ENCODE data around the gene CSNK1G2.
A peak's percentile ranks its signal among the peaks of the same experiment; 100 is the strongest.

The CSNK1G2 gene

DNA sequence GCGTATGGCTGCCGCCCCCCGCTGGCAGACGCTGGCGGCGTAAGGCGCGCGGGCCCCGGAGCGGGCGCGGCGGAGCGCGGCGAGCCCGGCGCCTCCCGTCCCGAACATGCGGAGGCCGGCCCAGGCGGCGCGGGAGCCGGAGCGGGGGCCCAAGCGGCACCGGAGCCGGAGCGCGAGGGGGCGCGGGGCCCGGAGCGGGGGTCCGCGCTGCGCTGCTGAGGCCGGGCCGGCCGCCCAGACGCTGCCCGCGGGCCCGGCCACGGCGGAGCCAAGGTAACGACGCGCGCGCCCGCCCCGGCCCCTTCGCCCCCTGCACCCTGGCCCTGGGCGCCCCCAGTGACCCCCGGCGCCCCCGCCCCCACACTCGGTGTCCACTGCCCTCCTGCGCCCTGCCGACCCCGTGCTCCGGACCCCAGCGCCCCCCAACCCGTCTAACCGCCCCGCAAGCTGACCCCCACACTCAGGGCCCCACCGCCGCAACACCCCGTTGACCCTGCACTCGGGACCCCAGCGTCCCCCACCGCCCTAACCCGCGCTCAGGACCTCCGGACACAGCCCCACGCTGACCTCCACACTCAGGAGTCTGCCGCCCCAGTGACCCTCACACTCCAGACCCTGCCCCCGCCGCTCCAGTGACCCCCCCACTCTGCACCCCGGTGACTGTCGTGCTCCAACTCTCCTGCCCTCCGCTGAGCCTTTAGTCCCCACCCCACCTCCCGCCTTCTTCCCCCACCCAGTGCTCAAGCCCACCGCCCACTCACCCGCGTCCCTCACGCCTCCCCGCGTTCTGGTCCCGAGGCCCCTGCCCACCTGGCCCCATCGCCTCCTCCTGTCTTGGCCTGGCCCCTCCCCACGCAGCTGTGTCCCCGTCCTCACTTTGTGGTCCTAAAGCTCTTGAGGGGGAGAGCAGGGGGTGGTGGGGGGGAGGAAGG lies at the start of gene CSNK1G2:
CSNK1G2 (plus strand) TSS at position 27 of the 932 bp plus-strand sequence. CDS start 28,601 bp downstream, outside the sequence.
- TF ChIP-seq ZNF274 (IDR thresholded peaks at IDR 0.05; ENCODE audit: low read depth, low read length): no peak
- H3K4me3 ChIP-seq (ENCODE audit: low read length): peak within 1 kb of the TSS; percentile 82

DNA sequence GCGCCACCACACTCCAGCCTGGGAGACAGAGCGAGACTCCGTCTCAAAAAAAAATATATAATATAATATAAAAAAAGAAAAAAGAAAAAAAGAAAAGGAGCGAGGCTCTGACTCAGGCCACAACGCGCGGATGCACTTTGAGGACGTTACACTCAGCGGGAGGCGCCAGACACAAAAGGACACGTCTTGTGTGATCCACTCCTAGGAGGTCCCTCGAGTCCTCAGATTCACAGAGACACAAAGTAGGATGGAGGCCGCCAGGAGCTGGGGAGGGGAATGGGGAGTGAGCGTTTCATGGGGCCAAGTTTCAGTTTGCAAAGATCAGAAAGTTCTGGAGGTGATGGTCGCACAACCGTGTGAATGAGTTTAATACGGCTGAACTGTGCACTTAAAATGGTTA lies 47.2 kb upstream of the CSNK1G2 start:
- no peak for TF ChIP-seq ZNF274 (IDR thresholded peaks at IDR 0.05; ENCODE audit: low read depth, low read length)
- H3K4me3 ChIP-seq (ENCODE audit: low read length): no peak overlapping the region

DNA sequence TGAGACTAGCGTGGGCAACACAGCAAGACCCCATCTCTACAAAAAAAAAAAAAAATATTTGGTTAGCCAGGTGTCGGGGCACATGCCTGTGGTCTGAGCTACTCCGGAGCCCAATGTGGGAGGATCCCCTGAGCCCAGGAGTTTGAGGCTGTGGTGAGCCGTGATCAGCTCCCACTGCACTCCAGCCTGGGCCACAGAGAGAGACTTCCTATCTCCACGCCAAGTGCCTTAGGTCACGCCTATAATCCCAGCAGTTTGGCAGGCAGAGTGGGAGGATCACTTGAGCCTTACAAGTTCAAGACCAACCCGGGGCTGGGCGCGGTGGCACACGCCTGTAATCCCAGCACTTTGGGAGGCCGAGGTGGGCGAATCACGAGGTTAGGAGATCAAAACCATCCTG lies 44.5 kb upstream of the CSNK1G2 start:
- no peak for TF ChIP-seq ZNF274 (IDR thresholded peaks at IDR 0.05; ENCODE audit: low read depth, low read length)
- no peak overlapping the region for H3K4me3 ChIP-seq (ENCODE audit: low read length)

DNA sequence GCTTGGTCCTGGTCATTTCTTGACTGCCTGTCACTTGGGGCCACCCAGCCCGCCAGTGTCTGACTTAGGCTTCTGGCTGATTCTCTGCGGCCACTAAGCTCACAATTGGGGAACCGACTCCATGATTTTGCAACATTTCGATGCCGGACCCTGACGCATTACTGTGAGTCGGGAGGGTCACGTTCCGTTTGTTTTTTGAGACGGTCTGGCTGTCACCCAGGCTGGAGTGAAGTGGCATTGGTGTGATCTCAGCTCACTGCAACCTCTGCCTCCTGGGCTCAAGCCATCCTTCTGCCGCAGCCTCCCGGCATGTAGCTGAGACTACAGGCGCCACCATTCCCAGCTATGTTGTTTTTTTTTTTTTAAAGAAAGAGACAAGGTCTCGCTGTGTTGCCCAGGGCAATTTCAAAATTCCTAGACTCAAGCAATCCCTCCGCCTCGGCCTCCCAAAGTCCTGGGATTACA lies 39.0 kb upstream of the CSNK1G2 start:
- H3K4me3 ChIP-seq (ENCODE audit: low read length): no peak overlapping the region
- no peak for TF ChIP-seq ZNF274 (IDR thresholded peaks at IDR 0.05; ENCODE audit: low read depth, low read length)

DNA sequence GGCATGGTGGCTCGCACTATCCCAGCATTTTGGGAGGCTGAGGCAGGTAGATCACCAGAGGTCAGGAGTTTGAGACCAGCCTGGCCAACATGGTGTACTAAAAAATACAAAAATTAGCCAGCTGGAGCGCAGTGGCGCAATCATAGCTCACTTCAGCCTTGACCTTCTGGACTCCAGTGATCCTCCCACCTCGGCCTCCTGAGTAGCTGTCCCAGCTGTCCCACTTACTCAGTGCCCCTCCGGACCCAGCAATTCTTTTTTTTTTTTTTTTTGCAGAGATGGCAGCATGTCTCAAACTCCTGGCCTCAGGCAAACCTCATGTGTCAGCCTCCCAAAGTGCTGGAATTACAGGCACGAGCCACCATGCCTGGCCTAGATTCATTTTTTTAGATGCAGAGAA lies 38.0 kb upstream of the CSNK1G2 start:
- no peak for TF ChIP-seq ZNF274 (IDR thresholded peaks at IDR 0.05; ENCODE audit: low read depth, low read length)

DNA sequence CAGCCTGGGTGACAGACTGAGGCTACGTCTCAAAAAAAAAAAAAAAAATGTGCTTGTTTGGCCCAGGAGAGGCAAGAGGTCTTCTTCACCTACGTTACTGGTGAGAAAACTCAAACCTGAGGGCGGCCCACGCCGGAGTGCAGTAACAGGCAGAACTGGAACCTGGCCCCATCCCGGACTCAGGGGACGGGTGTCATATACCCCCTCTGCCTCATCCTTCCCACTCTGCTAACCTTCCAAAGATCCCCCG lies 36.2 kb upstream of the CSNK1G2 start:
- H3K4me3 ChIP-seq (ENCODE audit: low read length): peak overlapping the region; percentile 54; the same call in 1 of the 2 replicates
- TF ChIP-seq ZNF274 (IDR thresholded peaks at IDR 0.05; ENCODE audit: low read depth, low read length): no peak

More for the DNA sequence above, 38.0 kb upstream of the CSNK1G2 start:
- H3K4me3 ChIP-seq (ENCODE audit: low read length): no peak overlapping the region; the same call in 1 of the 2 replicates

DNA sequence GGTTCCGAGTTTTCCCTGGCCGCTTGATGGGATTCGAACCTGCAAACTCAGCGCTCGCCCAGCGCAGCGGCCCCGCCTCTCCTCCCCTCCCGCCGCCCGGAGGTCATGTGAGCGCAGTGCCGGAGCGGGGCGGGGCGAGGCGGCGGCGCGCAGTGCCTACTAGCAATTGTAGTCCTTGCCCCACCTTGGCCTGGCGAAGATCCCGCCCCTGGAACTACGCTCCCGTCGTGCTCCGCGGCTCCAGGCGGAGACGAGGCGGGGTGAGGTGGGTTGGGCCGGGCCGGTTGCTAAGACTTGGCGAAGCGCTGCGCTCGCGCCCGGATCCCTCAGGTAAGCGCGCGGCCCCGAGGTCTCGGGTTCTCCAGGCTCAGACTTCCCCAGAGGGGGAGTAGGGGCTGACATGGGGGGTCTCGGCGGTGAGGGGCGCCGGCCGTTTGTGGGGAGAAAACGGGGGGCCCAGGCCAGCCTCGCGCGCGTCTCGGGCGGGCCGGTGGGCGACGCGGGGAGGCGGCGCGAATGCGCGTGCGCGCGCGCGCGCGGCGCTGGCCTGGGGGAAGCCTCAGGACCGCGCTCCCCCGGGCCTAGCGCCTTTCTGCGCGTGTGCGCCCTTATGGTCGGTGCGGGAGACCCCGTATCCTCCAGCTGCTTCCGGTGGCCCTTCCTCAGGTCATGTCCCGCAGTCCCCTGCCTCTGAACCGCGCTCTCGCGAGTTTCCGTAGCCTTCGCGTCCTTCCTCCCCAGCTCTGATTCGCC lies 35.7 kb upstream of the CSNK1G2 start, which contains the start of the genes ADAT3 and SCAMP4:
ADAT3 (plus strand) TSS at position 290 of the 753 bp plus-strand sequence. CDS start 6,649 bp downstream, outside the sequence.
SCAMP4 (plus strand) TSS at position 290 of the 753 bp plus-strand sequence. CDS start 9,621 bp downstream, outside the sequence.
- peak within 1 kb of the TSS; percentile 70 for H3K4me3 ChIP-seq (ENCODE audit: low read length)
- TF ChIP-seq ZNF274 (IDR thresholded peaks at IDR 0.05; ENCODE audit: low read depth, low read length): no peak

DNA sequence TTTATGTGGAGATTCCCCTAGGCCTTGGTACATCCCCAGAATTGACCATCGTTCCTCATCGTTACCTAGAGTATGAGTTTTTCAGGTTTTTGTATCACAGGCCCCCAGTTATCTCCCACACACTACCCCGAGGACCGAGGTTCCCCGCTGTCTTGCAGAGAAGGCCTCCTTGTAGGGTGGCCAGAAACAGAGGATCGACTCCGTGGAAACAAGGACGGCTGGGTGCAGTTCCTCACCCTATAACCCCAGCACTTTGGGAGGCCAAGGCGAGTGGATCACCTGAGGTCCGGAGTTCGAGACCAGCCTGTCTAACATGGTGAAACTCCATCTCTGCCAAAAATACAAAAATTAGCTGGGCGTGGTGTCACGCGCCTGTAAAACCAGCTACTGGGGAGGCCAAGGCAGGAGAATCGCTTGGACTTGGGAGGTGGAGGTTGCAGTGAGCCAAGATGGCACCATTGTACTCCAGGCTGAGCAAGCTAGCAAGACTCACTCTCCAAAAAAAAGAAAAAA lies 35.1 kb upstream of the CSNK1G2 start:
- H3K4me3 ChIP-seq (ENCODE audit: low read length): peak overlapping the region; percentile 70
- TF ChIP-seq ZNF274 (IDR thresholded peaks at IDR 0.05; ENCODE audit: low read depth, low read length): no peak

DNA sequence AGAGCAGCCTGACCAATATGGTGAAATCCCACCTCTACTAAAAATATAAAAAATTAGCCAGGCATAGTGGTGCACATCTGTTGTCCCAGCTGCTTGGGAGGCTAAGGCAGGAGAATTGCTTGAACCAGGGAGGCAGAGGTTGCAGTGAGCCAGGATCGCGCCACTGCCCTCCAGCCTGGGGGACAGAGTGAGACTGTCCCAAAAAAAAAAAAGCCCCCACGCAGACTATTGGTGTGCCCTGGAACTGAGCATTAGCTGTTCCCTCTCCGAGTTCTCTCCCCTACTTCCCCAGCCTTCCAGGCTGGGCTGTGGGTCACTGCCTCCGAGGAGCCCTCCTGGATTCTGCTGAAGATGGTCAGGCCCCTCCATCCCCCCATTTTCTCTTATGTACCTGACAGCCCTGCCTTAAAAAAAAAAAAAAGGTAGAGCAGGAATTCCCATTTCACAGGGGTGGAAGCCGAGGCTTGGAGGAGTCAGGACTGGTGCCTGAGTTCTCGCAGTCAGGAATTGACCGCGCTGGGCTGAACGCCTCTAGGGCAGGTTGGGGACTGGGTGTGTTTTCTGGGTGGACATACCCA lies 33.9 kb upstream of the CSNK1G2 start:
- TF ChIP-seq ZNF274 (IDR thresholded peaks at IDR 0.05; ENCODE audit: low read depth, low read length): no peak

DNA sequence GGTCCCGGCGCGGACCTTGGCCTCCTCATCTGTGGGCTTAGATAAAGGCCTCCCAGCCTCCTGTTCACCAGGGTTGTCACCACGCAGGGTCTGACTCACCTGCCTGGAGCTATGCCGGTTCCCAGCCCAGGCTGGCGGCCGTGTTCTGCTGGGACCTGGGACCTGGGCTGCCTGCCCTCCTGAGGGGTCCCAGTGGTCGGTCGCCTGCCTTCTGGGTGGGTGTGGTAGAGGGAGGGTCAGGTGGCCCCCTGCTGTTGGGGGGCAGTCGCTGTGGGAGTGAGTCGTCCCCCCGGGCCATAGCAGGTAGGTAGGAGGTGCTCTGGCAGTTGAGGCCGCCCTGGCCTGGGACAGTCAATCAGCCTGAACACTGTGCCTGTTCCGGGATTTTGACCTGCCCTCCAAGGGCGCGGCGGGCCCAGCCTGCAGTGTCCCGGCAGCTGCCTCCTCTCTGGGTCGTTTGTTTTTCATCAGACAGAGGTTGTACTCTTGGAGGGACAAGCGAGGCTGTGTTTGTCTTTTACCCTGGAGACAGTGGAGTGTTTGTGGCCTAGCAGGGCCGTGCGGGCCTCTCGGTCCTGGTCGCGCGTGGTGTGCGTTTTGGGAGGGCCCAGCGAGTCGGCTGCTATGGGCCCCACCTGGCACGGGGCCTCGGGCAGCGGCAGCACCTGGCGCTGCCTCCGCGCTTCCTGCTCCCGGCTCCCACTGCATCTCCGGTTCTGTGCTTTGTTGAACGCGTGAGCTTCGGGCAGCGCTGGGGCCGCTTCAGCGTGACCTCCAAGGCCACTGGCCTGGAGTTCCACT lies 33.2 kb upstream of the CSNK1G2 start:
- H3K4me3 ChIP-seq (ENCODE audit: low read length): no peak overlapping the region
- TF ChIP-seq ZNF274 (IDR thresholded peaks at IDR 0.05; ENCODE audit: low read depth, low read length): no peak

More for the DNA sequence above, 33.9 kb upstream of the CSNK1G2 start:
- H3K4me3 ChIP-seq (ENCODE audit: low read length): no peak overlapping the region

DNA sequence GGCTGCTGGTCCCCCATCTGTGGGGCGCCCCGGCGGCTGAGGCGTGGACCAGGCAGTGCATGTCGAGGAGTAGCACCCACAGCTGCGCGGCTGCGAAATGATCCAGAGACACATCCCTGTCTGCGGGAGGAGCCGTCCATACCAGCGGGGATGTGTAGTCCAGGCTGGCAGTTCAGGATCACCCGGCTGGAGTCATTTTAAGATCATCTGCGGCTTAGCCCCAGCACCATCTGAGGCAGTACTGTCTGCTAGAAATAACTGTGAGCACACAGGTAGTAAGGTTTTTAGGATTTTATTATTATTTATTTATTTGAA lies 32.7 kb upstream of the CSNK1G2 start:
- TF ChIP-seq ZNF274 (IDR thresholded peaks at IDR 0.05; ENCODE audit: low read depth, low read length): no peak
- no peak overlapping the region for H3K4me3 ChIP-seq (ENCODE audit: low read length)

DNA sequence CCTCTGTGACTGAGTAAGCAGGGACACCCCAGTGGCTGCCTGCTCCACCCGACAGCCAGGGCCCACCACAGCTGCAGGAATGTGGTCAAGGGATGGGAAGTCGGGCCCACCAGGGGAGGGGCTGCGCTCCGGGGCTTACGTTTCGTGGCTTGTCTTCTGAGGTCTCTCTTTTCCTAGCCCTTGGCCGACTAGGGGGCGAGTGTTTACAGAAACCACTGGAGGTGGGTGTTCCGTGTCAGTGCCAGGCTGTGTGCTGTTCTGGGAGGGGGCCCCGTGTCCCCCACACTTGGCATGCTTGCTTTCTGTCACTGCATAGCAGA lies 31.3 kb upstream of the CSNK1G2 start:
- TF ChIP-seq ZNF274 (IDR thresholded peaks at IDR 0.05; ENCODE audit: low read depth, low read length): no peak

DNA sequence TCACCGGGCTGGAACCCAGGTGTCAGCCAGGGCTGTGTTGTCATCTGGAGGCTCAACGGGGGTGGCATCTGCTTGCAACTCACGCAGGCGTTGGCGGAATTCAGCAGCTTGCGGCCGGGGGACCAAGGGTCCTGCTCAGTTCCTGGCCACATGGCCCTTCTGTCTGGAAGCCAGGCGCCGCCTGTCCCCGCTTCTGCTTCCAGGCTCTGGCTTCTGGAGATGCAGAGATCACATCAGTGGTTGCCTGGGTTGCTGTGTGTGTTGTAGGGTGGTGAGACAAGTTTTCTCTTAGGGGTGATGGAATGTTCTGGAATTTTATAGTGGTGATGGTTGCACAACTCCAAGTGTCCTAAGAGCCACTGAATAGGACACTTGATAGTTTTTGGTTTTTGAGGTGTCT lies 30.8 kb upstream of the CSNK1G2 start:
- no peak overlapping the region for H3K4me3 ChIP-seq (ENCODE audit: low read length)
- no peak for TF ChIP-seq ZNF274 (IDR thresholded peaks at IDR 0.05; ENCODE audit: low read depth, low read length)

More for the DNA sequence above, 31.3 kb upstream of the CSNK1G2 start:
- no peak overlapping the region for H3K4me3 ChIP-seq (ENCODE audit: low read length)
